CD4-positive, alpha-beta T cell treated with Interleukin-6 at 100 ng/mL for 8 hours (primary cell): ENCODE data around the gene PDE10A.
"Not testable (repeated sequence)": the region's sequence is repeated elsewhere in the genome, so short reads cannot be mapped to it uniquely, and the experiment has no call there.

Experiments used
- DNase-seq: peaks from one replicate; pipeline ENCODE4 v3.0.0-alpha.2; 2020; ENCODE audit warnings: mixed read lengths, low spot score

Gene PDE10A

GRCh38 chr6:165545806-165546205 lies 117.2 kb downstream of the PDE10A start:
- DNase-seq: no peak

- no peak for DNase-seq
These were observed 119.3 kb downstream of the PDE10A start for GRCh38 chr6:165543781-165544180.

- no peak for DNase-seq
These were observed 126.1 kb downstream of the PDE10A start for GRCh38 chr6:165536911-165537310.

DNA sequence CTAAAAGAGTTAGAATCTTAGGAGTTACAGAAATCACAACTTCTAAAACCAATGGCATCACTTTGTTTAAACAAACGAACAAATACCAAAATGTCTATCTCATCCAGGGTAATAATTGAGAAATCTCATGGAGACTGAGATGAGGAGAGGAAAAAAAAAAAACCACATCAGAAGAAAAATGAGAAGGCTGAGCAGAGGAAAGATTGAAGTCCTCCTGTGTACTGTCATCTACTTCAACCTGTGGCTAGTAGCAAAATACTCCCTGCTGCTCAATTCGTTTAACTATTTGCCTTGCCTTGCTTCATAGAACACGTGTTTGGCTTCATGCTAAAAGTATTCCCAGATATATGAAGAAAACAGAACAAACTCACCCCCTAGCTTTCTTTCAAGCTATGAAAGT lies 143.7 kb downstream of the PDE10A start:
- no peak for DNase-seq

DNA sequence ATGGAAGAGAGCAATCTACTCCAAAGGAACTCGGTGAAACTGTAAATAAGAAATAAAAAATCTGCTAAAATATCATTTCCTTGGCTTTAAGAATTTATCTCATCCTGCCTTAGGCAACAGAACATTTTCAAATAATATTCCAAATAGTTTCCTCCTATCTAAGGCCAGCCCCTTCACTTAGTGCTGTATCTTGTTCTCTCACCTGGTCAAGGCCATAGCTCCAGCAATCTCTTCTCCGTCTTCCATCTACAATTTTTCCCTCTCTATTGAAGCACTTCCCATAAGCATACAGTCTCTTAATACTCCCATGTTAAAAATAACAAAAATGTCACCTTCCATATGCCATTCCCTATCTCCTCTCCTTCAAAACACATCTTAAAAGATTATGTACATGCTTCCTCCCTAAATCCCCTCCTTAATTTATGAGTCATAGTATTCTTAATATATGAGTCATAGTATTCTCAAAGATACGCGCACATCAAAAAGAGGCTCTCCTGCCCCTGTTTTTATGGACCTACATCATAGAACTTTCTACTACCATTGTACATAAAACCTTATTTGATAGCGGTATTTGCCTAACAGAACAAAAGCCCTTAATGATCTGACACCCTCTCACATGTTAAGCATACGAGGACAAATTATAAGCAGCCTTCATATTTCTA lies 146.9 kb downstream of the PDE10A start:
- no peak for DNase-seq

DNA sequence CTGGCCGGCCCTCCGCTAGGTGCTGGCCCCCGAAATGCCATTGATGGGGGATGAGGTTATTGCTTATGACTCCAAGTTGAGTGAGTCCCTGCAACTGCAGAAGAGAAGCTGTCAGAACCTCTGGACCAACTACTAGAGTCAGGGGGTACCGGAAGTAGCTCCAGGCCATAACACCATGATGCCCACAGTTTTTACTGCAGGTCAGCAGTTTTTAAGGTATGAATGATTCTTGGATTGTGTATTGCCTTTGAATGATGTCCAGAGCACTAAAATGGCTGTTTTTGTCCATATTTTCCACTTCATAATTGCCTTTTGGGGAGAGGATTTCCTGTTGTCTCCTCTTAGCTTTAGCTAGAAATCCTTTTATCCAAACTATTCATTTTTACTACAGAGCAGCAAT lies 148.4 kb downstream of the PDE10A start:
- no peak for DNase-seq

GRCh38 chr6:165511807-165512206 lies 151.2 kb downstream of the PDE10A start:
- no peak for DNase-seq

- no peak for DNase-seq
These were observed 154.6 kb downstream of the PDE10A start for GRCh38 chr6:165508321-165508869.

- no peak for DNase-seq
These were observed 156.4 kb downstream of the PDE10A start for GRCh38 chr6:165506657-165507056.

GRCh38 chr6:165500214-165500907 lies 162.7 kb downstream of the PDE10A start:
- DNase-seq: not testable (repeated sequence)

DNA sequence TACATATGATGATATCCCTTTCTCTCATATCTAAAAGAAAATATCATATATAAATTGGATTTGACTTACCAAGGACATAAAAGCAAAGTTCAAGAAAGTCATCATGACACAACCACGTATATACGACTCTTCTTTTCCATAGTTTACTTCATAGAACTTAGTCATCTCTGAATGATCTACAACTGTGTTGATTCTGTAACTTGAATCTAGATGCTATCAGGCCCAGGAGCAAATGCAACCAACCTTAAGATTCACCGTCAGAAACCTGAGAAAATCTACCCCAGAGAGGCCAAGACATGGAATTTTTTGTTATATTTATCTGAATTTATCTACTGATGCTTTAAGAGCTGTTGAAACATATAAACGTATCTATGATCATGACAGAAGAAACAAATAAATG lies 165.6 kb downstream of the PDE10A start:
- DNase-seq: no peak

GRCh38 chr6:165488624-165489295 lies 174.3 kb downstream of the PDE10A start:
- no peak for DNase-seq

DNA sequence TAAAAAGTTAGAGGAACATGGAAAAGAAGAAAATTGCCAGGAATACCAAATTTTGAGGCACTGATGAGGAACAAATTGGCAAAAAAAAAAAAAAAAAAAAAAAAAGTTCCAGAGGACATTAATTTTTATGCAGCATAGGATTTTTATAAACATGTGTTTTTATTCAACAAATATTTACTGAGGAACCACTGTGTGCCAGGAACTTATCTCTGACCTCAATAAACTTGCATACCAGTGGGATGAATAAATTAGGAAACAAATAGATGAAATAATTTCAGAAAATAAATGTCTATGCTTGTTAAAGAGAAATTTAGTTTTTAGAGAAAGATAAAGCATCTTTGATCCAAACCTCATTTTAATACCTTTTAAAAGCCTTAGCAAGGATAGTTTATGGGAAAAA lies 175.1 kb downstream of the PDE10A start:
- no peak for DNase-seq

GRCh38 chr6:165487347-165487746 lies 175.7 kb downstream of the PDE10A start:
- DNase-seq: no peak

DNA sequence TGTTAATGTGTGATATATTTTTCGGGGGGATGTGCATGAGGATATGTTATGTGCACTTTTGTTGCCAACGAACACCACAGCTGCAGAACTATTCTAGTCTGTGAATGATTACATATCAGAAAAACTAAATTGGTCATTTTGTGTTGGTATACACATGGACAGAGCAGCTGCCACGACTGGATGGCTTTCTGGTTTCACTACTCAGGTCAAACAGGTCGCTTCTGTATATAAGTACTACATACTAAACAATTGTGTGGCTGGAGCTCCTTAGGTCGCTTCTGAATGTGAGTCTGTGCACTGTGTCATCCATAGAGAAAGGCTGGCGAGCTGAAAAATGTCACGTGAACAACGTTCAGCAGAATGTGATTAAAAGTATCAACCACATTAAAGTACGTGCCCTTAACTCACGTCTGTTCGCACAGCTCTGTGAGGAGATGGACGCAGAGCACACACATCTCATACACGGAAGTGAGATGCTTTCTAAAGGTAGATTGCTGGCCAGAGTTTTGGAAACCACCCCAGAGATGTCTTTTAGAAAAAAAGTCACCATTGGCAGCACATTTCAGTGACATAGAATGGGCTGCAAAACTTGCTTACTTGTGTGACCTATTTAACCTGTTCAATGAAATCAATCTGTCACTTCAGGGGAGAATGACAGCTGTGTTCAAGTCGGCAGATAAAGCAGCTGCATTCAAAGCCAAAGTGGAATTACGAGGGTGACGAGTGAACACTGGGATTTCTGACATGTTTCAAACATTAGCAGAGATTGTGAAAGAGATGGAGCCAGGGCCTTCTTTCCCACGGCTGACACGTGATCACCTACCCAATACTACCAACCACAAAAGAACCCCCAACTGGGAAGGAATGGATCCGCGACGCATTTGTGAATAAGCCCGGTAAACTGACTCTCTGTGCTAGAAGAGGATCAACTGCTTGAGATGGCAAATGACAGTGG lies 176.6 kb downstream of the PDE10A start:
- no peak for DNase-seq

- DNase-seq: no peak
These were observed 178.7 kb downstream of the PDE10A start for GRCh38 chr6:165484178-165484889.

DNA sequence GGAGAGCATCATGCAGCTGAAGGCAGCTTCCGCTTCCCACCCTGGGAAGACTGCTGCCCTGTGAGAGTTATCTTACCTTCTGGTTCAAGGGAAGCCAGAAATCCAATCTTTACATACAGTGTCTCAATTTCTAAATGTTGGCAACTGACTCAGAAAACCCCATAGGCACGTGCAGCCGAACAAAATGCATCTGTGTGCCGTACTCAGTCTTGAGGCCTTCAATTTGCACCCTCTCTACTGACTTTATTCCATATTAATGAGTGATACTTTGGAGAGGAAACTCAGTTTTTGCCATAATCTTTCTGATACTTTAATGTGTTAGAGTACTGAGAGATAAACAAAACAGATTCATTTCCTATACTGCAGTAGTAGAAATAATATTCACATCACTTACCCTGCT lies 181.1 kb downstream of the PDE10A start:
- no peak for DNase-seq

DNA sequence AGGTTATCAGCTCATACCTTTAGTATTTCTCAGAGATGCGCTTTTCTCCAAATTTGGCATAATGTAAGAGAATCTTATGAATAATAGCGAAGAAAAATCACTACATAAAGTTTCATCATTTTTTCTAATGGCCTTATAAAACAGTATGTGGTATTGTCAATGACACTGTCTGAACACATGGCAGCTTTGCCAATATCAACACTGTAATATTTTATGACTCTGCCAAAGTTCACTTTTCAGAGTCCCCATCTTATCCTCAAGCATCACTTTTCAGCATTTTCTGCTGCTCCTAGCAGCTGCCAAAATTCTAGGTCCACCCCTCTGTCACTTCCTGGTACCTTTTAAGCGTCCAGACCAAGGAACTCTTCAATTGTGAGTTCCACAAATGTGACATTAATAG lies 182.1 kb downstream of the PDE10A start:
- DNase-seq: no peak

- no peak for DNase-seq
These were observed 184.5 kb downstream of the PDE10A start for GRCh38 chr6:165478581-165478980.

DNA sequence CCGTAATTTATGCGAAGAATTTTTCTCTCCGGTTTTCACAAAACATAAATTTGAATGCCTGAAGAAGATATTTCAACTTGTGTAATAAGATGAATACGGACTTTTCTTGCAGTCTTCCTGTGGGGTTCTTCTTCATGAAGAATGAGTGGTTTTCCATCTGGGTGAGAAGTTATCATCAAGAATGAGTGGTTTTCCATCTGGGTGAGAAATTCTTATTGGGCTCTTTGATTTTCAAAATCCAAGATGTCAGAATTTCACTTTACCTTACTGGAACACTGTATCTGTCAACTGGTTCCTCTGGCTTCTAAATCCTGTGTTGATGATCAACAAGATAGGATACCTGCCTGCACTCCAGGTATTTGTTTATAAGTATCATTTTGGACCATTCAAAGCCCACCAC lies 193.6 kb downstream of the PDE10A start:
- no peak for DNase-seq
